Ascending aorta (tissue), 2 donors: Measurements from ENCODE around the gene RXRA. TPM values are rescaled to one million over a fixed set of nuclear protein-coding genes. Genes with fewer than 3 reads are reported as not detected.

Source experiments
- DNase-seq, 2 donors: peaks; one replicate each; pipeline ENCODE4 v3.0.0-alpha.2; 2019; ENCODE audit warnings: low spot score in 2 of 2
- H3K27ac ChIP-seq, 2 donors: fragments of 200-600 bp; sonication (generic); one replicate each; pipeline ENCODE4 v1.5.1; 2016 to 2017; ENCODE audit warnings: mild to moderate bottlenecking in 1 of 2
- H3K27me3 ChIP-seq: fragments of 200-600 bp; sonication (generic); one replicate; pipeline ENCODE4 v1.5.1; 2017
- H3K36me3 ChIP-seq, 2 donors: fragments of 200-600 bp; sonication (generic); one replicate each; pipeline ENCODE4 v1.5.1; 2016
- H3K4me1 ChIP-seq, 2 donors: fragments of 200-600 bp; sonication (generic); one replicate each; pipeline ENCODE4 v1.5.1; 2016 to 2017; ENCODE audit warnings: mild to moderate bottlenecking in 1 of 2
- H3K4me3 ChIP-seq, 2 donors: fragments of 200-600 bp; sonication (generic); one replicate each; pipeline ENCODE4 v1.5.1; 2016 to 2017; ENCODE audit warnings: mild to moderate bottlenecking in 1 of 2
- H3K9me3 ChIP-seq, 2 donors: fragments of 200-600 bp; sonication (generic); one replicate each; pipeline ENCODE4 v1.5.1; 2016
- CTCF ChIP-seq, 3 experiments: fragments of 200-600 bp in 2 of 3; fragments of 450-650 bp in 1 of 3; sonication (generic) in 2 of 3; IDR thresholded peaks; one replicate each; pipeline ENCODE4 v1.5.1; 2016 to 2019; ENCODE audit warnings: antibody characterized with exemption in 3 of 3, mild to moderate bottlenecking in 1 of 3, moderate library complexity in 1 of 3
- intact Hi-C: fragments of 100-400 bp; cut with DNase I; formaldehyde crosslinking; loops from one replicate; pipeline ENCODE4 v1.15.1; 2023
- total RNA-seq: library from RNA; depleted of rRNA; stranded (reverse); fragments of >200 nt; gene quantifications from one replicate; pipeline ENCODE4 v1.1.0, GENCODE V29; 2016

RXRA gene
- total RNA-seq, 1 donor from 2014 or later, result 64.1 TPM

GRCh38 chr9:134427153-134427782, 101.0 kb downstream of the RXRA start:
- no peak overlapping the region for H3K27ac ChIP-seq
- intact Hi-C loops, result no loop called here
- TF ChIP-seq CTCF (IDR thresholded peaks at IDR 0.05), result no peak
- H3K4me1 ChIP-seq, result peaks cover 0 to 4% of the 10 kb centered on the region in 2 donors
- no peak for DNase-seq
- no peaks in the 10 kb centered on the region for H3K27me3 ChIP-seq
- no peaks in the 10 kb centered on the region for H3K9me3 ChIP-seq
- H3K4me3 ChIP-seq, result no peak overlapping the region
- H3K36me3 ChIP-seq, result peaks cover 33 to 48% of the 10 kb centered on the region in 2 donors

- Histone ChIP-seq H3K4me3 (no peak overlapping the region), H3K27me3 (no peaks in the 10 kb centered on the region), H3K4me1 (peaks cover 3 to 17% of the 10 kb centered on the region in 2 donors), H3K9me3 (no peaks in the 10 kb centered on the region), H3K27ac (no peak overlapping the region), H3K36me3 (peaks cover 20 to 35% of the 10 kb centered on the region in 2 donors)
- intact Hi-C loops, result no loop called here
- DNase-seq, result no peak
- no peak for TF ChIP-seq CTCF (IDR thresholded peaks at IDR 0.05)
These were observed 102.3 kb downstream of the RXRA start for GRCh38 chr9:134428559-134428958.

GRCh38 chr9:134429007-134429406, 102.8 kb downstream of the RXRA start:
- intact Hi-C loops, result no loop called here
- Histone ChIP-seq H3K27me3 (no peaks in the 10 kb centered on the region), H3K36me3 (peaks cover 20 to 37% of the 10 kb centered on the region in 2 donors), H3K4me1 (peaks cover 3 to 20% of the 10 kb centered on the region in 2 donors), H3K27ac (no peak overlapping the region), H3K4me3 (no peak overlapping the region), H3K9me3 (no peaks in the 10 kb centered on the region)
- DNase-seq, result no peak
- no peak for TF ChIP-seq CTCF (IDR thresholded peaks at IDR 0.05)

DNA sequence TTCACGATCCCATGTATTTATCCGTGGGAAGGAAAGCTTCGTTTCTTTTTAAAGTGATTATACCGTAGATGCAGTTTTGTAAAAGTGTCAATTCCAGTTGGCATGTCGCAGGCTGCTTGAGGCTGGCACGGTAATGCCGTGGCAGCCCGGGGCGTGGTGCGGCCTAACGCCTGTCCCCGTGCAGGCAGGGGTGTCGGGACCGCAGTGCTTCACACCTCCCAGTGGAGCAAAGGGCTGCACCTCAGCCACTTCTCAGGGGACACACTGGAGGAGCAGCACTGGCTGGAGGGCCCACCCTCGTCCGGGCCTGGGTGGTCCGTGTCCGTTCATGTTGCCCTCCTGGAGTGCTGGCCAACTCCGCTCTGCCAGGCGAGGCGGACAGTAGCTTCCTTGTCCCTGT, 103.2 kb downstream of the RXRA start:
- H3K36me3 ChIP-seq, result peaks cover 20 to 40% of the 10 kb centered on the region in 2 donors
- intact Hi-C loops, result no loop called here
- no peak overlapping the region for H3K4me3 ChIP-seq
- H3K9me3 ChIP-seq, result no peaks in the 10 kb centered on the region
- peaks cover 4 to 20% of the 10 kb centered on the region in 2 donors for H3K4me1 ChIP-seq
- no peaks in the 10 kb centered on the region for H3K27me3 ChIP-seq
- TF ChIP-seq CTCF (IDR thresholded peaks at IDR 0.05), result no peak
- H3K27ac ChIP-seq, result no peak overlapping the region
- no peak for DNase-seq

DNA sequence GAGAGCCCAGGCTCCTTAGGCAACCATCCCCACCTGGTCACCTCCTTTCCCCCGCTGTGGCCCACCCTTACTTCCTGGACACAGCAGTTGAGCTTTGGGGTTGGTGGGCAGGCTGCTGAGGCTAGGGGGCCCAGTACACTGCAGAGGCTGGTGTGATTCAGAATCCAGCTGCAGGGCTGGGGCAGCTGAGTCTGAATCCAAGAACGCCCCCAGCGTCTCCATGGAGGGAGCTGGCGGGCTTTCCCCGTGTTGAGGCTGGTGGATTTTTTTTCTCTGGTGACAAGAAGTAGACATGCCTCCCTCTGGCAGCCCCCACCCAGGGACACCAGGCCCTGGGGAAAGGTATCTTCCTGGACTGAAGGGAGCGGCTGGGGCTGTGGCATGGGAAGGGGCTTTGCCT, 104.8 kb downstream of the RXRA start:
- H3K27ac ChIP-seq, result no peak overlapping the region
- DNase-seq, result no peak
- H3K4me3 ChIP-seq, result no peak overlapping the region
- H3K36me3 ChIP-seq, result peaks cover 20 to 35% of the 10 kb centered on the region in 2 donors
- peaks cover 16 to 31% of the 10 kb centered on the region in 2 donors for H3K4me1 ChIP-seq
- no peaks in the 10 kb centered on the region for H3K27me3 ChIP-seq
- H3K9me3 ChIP-seq, result no peaks in the 10 kb centered on the region
- intact Hi-C loops, result no loop called here
- no peak for TF ChIP-seq CTCF (IDR thresholded peaks at IDR 0.05)
